ENCODE results near the gene MACROD1.

MACROD1 gene

GRCh38 chr11:64018310-64018709, 147.6 kb downstream of the MACROD1 start:
- no peak for TF ChIP-seq CTCF (conservative IDR thresholded peaks at IDR 0.05; ENCODE audit: control insufficient read depth, insufficient read depth, low read depth, low read length)

GRCh38 chr11:64017945-64018224, 148.0 kb downstream of the MACROD1 start:
- TF ChIP-seq CTCF (conservative IDR thresholded peaks at IDR 0.05; ENCODE audit: control insufficient read depth, insufficient read depth, low read depth, low read length) = no peak
- no peak overlapping the region for H3K4me3 ChIP-seq (ENCODE audit: control insufficient read depth, low read depth, low read length)
- no peak for DNase-seq (ENCODE audit: low read depth)

More at GRCh38 chr11:64018310-64018709, 147.6 kb downstream of the MACROD1 start:
- no peak for DNase-seq (ENCODE audit: low read depth)
- no peak overlapping the region for H3K4me3 ChIP-seq (ENCODE audit: control insufficient read depth, low read depth, low read length)

- DNase-seq (ENCODE audit: low read depth) = no peak
- no peak for TF ChIP-seq CTCF (conservative IDR thresholded peaks at IDR 0.05; ENCODE audit: control insufficient read depth, insufficient read depth, low read depth, low read length)
- H3K4me3 ChIP-seq (ENCODE audit: control insufficient read depth, low read depth, low read length) = no peak overlapping the region
Measured at GRCh38 chr11:64015935-64016845, 149.7 kb downstream of the MACROD1 start.

GRCh38 chr11:64015510-64015909, 150.4 kb downstream of the MACROD1 start:
- no peak for DNase-seq (ENCODE audit: low read depth)
- TF ChIP-seq CTCF (conservative IDR thresholded peaks at IDR 0.05; ENCODE audit: control insufficient read depth, insufficient read depth, low read depth, low read length) = no peak
- H3K4me3 ChIP-seq (ENCODE audit: control insufficient read depth, low read depth, low read length) = no peak overlapping the region

GRCh38 chr11:64014356-64014755, 151.6 kb downstream of the MACROD1 start:
- no peak for TF ChIP-seq CTCF (conservative IDR thresholded peaks at IDR 0.05; ENCODE audit: control insufficient read depth, insufficient read depth, low read depth, low read length)
- H3K4me3 ChIP-seq (ENCODE audit: control insufficient read depth, low read depth, low read length) = no peak overlapping the region
- no peak for DNase-seq (ENCODE audit: low read depth)

GRCh38 chr11:64013141-64013896, 152.6 kb downstream of the MACROD1 start:
- no peak for DNase-seq (ENCODE audit: low read depth)
- TF ChIP-seq CTCF (conservative IDR thresholded peaks at IDR 0.05; ENCODE audit: control insufficient read depth, insufficient read depth, low read depth, low read length) = no peak
- no peak overlapping the region for H3K4me3 ChIP-seq (ENCODE audit: control insufficient read depth, low read depth, low read length)

All from fibroblast of mammary gland (primary cell).